ENCODE results near the gene PSMC3. TPM values are rescaled to one million over a fixed set of nuclear protein-coding genes. Genes with fewer than 3 reads are reported as not detected.

The PSMC3 gene
- total and polyA plus RNA-seq, 2 of the 13 experiments (the other 11 are each of a cell fraction or from before 2014, with no cell fraction given), result 75.8 to 214 TPM

DNA sequence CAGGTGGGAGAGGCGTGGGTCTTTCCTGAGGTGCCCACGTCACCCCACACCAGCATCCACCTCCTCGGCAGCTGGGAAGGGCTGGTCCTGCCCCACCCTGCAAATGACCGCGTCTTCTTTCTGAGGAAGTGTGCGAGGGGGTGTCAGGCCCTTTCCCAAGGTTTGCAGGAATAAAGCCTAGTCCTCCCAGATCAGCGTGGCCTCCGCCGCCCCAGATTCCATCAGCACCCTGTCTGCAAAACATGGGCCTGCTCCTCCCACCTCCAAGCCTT is 32.3 kb downstream of the PSMC3 start:
- FAIRE-seq, result no peak
- no peaks in the 10 kb centered on the region for H4K20me1 ChIP-seq (ENCODE audit: insufficient read depth, low read length)
- TF ChIP-seq ZNF468 (CRISPR knock-in tag; IDR thresholded peaks at IDR 0.05) (no peak), TOE1 (CRISPR knock-in tag; IDR thresholded peaks at IDR 0.05) (no peak)
- TF ChIP-seq, protein P1, sequence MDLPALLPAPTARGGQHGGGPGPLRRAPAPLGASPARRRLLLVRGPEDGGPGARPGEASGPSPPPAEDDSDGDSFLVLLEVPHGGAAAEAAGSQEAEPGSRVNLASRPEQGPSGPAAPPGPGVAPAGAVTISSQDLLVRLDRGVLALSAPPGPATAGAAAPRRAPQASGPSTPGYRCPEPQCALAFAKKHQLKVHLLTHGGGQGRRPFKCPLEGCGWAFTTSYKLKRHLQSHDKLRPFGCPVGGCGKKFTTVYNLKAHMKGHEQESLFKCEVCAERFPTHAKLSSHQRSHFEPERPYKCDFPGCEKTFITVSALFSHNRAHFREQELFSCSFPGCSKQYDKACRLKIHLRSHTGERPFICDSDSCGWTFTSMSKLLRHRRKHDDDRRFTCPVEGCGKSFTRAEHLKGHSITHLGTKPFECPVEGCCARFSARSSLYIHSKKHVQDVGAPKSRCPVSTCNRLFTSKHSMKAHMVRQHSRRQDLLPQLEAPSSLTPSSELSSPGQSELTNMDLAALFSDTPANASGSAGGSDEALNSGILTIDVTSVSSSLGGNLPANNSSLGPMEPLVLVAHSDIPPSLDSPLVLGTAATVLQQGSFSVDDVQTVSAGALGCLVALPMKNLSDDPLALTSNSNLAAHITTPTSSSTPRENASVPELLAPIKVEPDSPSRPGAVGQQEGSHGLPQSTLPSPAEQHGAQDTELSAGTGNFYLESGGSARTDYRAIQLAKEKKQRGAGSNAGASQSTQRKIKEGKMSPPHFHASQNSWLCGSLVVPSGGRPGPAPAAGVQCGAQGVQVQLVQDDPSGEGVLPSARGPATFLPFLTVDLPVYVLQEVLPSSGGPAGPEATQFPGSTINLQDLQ (CRISPR knock-in tag; IDR thresholded peaks at IDR 0.05), result no peak
- TF ChIP-seq, protein P2, sequence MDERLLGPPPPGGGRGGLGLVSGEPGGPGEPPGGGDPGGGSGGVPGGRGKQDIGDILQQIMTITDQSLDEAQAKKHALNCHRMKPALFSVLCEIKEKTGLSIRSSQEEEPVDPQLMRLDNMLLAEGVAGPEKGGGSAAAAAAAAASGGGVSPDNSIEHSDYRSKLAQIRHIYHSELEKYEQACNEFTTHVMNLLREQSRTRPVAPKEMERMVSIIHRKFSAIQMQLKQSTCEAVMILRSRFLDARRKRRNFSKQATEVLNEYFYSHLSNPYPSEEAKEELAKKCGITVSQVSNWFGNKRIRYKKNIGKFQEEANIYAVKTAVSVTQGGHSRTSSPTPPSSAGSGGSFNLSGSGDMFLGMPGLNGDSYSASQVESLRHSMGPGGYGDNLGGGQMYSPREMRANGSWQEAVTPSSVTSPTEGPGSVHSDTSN (CRISPR knock-in tag; IDR thresholded peaks at IDR 0.05), result no peak
- TF ChIP-seq, protein P3, sequence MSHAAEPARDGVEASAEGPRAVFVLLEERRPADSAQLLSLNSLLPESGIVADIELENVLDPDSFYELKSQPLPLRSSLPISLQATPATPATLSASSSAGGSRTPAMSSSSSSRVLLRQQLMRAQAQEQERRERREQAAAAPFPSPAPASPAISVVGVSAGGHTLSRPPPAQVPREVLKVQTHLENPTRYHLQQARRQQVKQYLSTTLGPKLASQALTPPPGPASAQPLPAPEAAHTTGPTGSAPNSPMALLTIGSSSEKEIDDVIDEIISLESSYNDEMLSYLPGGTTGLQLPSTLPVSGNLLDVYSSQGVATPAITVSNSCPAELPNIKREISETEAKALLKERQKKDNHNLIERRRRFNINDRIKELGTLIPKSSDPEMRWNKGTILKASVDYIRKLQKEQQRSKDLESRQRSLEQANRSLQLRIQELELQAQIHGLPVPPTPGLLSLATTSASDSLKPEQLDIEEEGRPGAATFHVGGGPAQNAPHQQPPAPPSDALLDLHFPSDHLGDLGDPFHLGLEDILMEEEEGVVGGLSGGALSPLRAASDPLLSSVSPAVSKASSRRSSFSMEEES (CRISPR knock-in tag; IDR thresholded peaks at IDR 0.05), result no peak
- intact Hi-C loops (cut with micrococcal nuclease; ENCODE audit: unreplicated experiment), result no loop called here
- no peak overlapping the region for H3K9ac ChIP-seq (ENCODE audit: insufficient read depth, low read depth, low read length)
- no peak overlapping the region for H3K4me3 ChIP-seq (replicated peaks in 1 of 3; ENCODE audit: insufficient read depth in 1 of 3, low read depth in 2 of 3, low read length in 3 of 3)
- H3K4me1 ChIP-seq (ENCODE audit: insufficient read depth, low read length), result peaks cover 55% of the 10 kb centered on the region
- POLR2A ChIA-PET, result no interaction called here
- no TSS peak for BruUV-seq (replicated peaks)
- CTCF ChIA-PET (ENCODE audit: low intra/inter-chr PET ratio, low total read pairs), result no interaction called here
- no peak for ATAC-seq
- peaks cover 0 to 16% of the 10 kb centered on the region in 2 experiments; a peak in 2 of 5 replicates for H3K27me3 ChIP-seq (ENCODE audit: control insufficient read depth in 1 of 2, insufficient read depth in 2 of 2, low read length in 2 of 2)
- 89% methylated on average over 9 of the region's 9 CpGs for WGBS (ENCODE audit: low lambda C conversion rate)
- in situ Hi-C loops (cut with HindIII; ENCODE audit: extremely low pct_ligation_motif_present, low pct_unique_long_range_greater_than_20kb), result no loop called here
- no peaks in the 10 kb centered on the region for H3K36me3 ChIP-seq (replicated peaks in 1 of 2; ENCODE audit: control insufficient read depth in 1 of 2, insufficient read depth in 2 of 2, low read length in 2 of 2)
- no peaks in the 10 kb centered on the region for H3K79me2 ChIP-seq (ENCODE audit: insufficient read depth, low read length)
- no peak overlapping the region for H3K27ac ChIP-seq (ENCODE audit: extremely low read length, insufficient read depth, low read length)
- no peaks in the 10 kb centered on the region for H3K9me3 ChIP-seq (ENCODE audit: low read length)
- H2AFZ ChIP-seq (ENCODE audit: low read length), result no peak overlapping the region
- DNase-seq (ENCODE audit: low spot score), result no peak
- H3K4me2 ChIP-seq (ENCODE audit: low read depth, low read length), result no peak overlapping the region
